Activated naive CD4-positive, alpha-beta T cell treated with anti-CD3 and anti-CD28 coated beads for 36 hours (primary cell): ENCODE results near the gene FNDC3A. TPM values are rescaled to one million over a fixed set of nuclear protein-coding genes. Genes with fewer than 3 reads are reported as not detected.

Source experiments
- CTCF ChIA-PET: fragments of 350-600 bp; sonication (Branson Sonifier 250); formaldehyde crosslinking; loops from one replicate; lab custom pipeline; 2021; ENCODE audit warnings: antibody characterized with exemption; lab: Charles Lee
- DNase-seq: peaks from one replicate; pipeline ENCODE4 v3.0.0-alpha.2; 2020
- H3K27ac Mint-ChIP-seq: one replicate; pipeline ENCODE4 v1.8.0; 2021; ENCODE audit warnings: mild to moderate bottlenecking, mixed read lengths
- H3K27me3 Mint-ChIP-seq: one replicate; pipeline ENCODE4 v1.8.0; 2021; ENCODE audit warnings: low read depth, mixed read lengths
- H3K36me3 Mint-ChIP-seq: one replicate; pipeline ENCODE4 v1.8.0; 2021; ENCODE audit warnings: low read depth, mixed read lengths
- H3K4me1 Mint-ChIP-seq: one replicate; pipeline ENCODE4 v1.8.0; 2021; ENCODE audit warnings: low read depth, mixed read lengths
- H3K4me3 Mint-ChIP-seq: one replicate; pipeline ENCODE4 v1.8.0; 2021; ENCODE audit warnings: mild to moderate bottlenecking, moderate library complexity, mixed read lengths
- H3K9me3 Mint-ChIP-seq: one replicate; pipeline ENCODE4 v1.8.0; 2021; ENCODE audit warnings: mixed read lengths
- intact Hi-C: fragments of 100-400 bp; cut with micrococcal nuclease; formaldehyde crosslinking; loops from one replicate; pipeline ENCODE4 v1.15.1; 2023
- total RNA-seq, 2 experiments: library from RNA; stranded (reverse); gene quantifications; one replicate each; pipeline ENCODE4 v1.2.3, GENCODE V29; 2021

Gene FNDC3A, protein sequence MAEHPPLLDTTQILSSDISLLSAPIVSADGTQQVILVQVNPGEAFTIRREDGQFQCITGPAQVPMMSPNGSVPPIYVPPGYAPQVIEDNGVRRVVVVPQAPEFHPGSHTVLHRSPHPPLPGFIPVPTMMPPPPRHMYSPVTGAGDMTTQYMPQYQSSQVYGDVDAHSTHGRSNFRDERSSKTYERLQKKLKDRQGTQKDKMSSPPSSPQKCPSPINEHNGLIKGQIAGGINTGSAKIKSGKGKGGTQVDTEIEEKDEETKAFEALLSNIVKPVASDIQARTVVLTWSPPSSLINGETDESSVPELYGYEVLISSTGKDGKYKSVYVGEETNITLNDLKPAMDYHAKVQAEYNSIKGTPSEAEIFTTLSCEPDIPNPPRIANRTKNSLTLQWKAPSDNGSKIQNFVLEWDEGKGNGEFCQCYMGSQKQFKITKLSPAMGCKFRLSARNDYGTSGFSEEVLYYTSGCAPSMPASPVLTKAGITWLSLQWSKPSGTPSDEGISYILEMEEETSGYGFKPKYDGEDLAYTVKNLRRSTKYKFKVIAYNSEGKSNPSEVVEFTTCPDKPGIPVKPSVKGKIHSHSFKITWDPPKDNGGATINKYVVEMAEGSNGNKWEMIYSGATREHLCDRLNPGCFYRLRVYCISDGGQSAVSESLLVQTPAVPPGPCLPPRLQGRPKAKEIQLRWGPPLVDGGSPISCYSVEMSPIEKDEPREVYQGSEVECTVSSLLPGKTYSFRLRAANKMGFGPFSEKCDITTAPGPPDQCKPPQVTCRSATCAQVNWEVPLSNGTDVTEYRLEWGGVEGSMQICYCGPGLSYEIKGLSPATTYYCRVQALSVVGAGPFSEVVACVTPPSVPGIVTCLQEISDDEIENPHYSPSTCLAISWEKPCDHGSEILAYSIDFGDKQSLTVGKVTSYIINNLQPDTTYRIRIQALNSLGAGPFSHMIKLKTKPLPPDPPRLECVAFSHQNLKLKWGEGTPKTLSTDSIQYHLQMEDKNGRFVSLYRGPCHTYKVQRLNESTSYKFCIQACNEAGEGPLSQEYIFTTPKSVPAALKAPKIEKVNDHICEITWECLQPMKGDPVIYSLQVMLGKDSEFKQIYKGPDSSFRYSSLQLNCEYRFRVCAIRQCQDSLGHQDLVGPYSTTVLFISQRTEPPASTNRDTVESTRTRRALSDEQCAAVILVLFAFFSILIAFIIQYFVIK
- 10 to 100 TPM; 17.1 to 18.3 TPM for total RNA-seq

DNA sequence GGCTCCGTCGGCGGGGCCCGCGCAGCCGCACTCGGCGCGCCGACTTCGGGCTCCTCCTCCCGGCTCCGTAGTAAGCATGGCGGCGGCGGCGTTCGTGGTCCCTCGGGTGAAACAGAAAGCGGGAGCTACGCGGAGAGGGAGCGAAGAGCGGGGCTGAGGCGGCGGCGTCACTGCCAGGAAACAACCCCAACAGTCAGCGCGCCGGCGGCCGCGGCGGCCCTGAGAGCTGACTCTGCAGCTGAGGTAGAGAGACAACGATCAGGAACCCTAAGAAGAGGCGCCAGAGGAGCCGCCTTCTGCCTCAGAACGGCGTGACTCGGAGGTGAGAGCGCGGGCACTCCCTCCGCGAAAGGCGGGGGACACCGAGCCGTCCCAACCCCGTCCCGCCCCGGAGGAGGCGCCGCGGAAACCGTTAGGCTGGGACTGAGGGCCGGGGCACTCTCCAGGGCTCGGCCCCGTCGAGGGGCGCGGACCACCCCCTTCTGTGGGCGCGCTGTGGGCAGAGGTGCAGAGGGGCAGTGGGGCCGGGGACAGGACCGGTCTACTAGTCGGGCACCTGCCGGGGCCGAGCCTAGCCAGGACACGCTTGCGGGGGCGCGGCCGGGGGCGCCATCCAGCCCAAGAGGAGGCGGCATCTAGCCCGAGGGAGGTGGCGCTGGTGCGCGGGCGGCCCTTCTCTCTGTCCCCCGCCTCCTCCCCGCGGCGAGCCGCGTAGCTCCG is at the start of gene FNDC3A:
Gene FNDC3A, plus strand, starts transcription at position 57 of the 720 bp plus-strand sequence. CDS start 30,279 bp downstream, outside the sequence.
- peaks cover 4% of the 10 kb centered on the region for H3K27me3 Mint-ChIP-seq
- CTCF ChIA-PET: interaction anchor here (0.6 kb wide), 1 partner anchor 65 kb away, joined by 3 read pairs; no protein-coding TSS in a partner anchor
- intact Hi-C loops: loop anchor here (1.0 to 5.0 kb wide), 18 partner anchors 19 to 939 kb away; partner anchors contain the start of genes CAB39L, CDADC1, CYSLTR2 and KPNA3
- peaks cover 28% of the 10 kb centered on the region for H3K9me3 Mint-ChIP-seq
- peaks cover 31% of the 10 kb centered on the region for H3K4me1 Mint-ChIP-seq
- peak within 1 kb of the TSS; percentile 98 for H3K27ac Mint-ChIP-seq
- H3K4me3 Mint-ChIP-seq: peak within 1 kb of the TSS; percentile 96
- DNase-seq: peak; percentile 89
- peaks cover 29% of the 10 kb centered on the region for H3K36me3 Mint-ChIP-seq

DNA sequence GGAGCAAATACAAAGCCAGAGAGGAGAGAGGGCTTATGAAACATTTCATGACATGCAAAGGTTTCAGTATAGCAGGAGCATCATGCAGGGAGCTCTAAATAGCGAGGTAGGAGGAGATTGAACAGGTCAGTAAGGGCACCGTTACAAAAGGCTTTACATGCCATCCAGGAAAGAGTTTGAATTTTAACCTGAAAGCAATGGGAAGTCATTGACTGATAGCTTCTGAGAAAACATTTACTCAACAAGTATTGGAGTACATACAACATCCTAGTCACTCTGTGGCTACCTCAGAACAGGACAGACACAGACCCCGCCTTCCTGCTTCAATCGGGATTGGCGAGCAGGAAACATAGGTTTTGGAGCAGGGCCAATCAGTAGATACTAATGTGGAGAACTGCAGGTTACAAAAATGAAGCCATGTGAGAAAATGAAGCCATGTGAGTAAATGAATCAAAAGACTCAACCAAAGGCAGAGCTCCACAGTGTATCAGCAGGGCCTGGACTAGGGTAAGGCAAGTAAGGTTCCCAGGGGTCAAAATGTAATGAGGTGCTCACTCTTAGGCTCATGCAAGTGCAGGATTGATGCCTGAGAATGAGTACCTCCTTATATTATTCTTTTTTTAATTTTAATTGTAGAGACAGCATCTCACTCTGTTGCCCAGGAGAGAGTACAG is 46.8 kb upstream of the FNDC3A start:
- Mint-ChIP-seq H3K36me3 (no peaks in the 10 kb centered on the region), H3K4me1 (no peaks in the 10 kb centered on the region), H3K27ac (no peak overlapping the region), H3K9me3 (no peaks in the 10 kb centered on the region), H3K4me3 (no peak overlapping the region), H3K27me3 (peaks cover 5% of the 10 kb centered on the region)
- CTCF ChIA-PET: no interaction called here
- DNase-seq: no peak
- intact Hi-C loops: no loop called here

DNA sequence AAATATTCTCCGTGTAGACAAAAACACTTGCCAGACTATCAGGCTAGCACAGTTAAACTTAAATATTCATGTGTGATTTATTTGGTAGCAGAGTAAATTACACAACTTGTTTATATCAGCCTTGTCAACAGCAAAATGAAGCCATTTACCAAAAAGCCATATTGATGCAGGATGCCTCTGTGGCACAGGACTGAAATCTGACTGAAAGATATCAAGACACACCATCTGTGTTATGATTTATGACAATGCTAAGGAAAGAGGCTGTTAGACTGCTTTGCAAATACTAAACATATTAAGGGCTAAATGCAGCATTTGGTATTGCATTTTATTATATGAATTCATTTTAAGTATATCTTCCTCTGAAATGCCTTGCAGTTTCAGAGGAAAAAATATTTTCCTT is 44.8 kb upstream of the FNDC3A start:
- no peaks in the 10 kb centered on the region for H3K9me3 Mint-ChIP-seq
- intact Hi-C loops: no loop called here
- no peak overlapping the region for H3K27ac Mint-ChIP-seq
- H3K27me3 Mint-ChIP-seq: peaks cover 5% of the 10 kb centered on the region
- H3K4me3 Mint-ChIP-seq: no peak overlapping the region
- CTCF ChIA-PET: no interaction called here
- no peak for DNase-seq
- H3K36me3 Mint-ChIP-seq: no peaks in the 10 kb centered on the region
- H3K4me1 Mint-ChIP-seq: no peaks in the 10 kb centered on the region

DNA sequence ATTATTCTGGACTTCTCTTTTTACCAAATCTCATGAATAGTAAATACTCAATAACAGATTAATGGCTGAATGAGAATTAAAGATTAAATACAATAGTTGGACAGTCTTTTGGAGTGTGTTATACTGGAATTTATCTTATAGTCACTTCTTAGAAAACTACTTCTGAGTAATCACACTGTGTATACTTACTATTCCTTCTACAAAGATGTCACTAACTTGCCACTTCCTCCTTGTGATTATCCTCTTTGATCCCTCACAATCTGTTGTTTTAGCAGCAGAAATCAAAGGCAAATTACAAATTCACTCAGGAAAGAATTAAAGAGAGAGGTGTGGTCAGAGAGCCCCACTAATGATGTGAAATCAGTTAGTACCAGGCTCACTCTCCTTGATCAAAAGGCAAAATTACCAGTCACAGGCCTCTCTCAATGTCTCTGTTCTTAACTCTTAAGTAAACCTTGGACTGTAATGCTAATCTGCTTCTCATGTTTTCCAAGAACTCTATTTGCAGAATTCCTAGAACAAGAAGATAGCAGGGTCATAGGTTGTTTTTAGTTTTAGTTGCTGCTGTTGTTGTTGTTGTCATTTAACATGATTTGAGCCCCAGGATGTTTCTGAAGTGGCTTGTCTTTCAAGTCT is 37.3 kb upstream of the FNDC3A start:
- Mint-ChIP-seq H3K27me3 (no peaks in the 10 kb centered on the region), H3K36me3 (no peaks in the 10 kb centered on the region), H3K27ac (no peak overlapping the region), H3K4me3 (no peak overlapping the region), H3K9me3 (no peaks in the 10 kb centered on the region), H3K4me1 (peaks cover 10% of the 10 kb centered on the region)
- intact Hi-C loops: no loop called here
- CTCF ChIA-PET: no interaction called here
- DNase-seq: no peak

DNA sequence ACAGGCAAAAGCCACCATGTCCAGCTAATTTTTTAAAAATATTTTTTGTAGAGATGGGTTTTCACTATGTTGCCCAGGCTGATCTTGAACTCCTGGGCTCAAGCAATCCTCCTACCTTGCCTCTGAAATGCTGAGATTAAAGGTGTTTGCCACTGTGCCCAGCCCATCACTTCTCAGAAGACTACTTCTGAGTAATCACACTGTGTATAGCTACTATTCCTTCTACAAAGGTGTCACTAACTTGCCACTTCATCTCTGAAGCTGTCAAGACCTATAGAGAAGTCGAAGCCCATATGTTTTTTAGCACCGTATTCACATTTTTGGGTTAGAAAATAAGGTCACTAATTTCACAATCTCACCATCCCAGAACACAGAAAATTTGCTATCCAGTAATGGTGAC is 36.0 kb upstream of the FNDC3A start:
- CTCF ChIA-PET: no interaction called here
- Mint-ChIP-seq H3K4me1 (peaks cover 10% of the 10 kb centered on the region), H3K36me3 (no peaks in the 10 kb centered on the region), H3K9me3 (no peaks in the 10 kb centered on the region), H3K27ac (no peak overlapping the region), H3K4me3 (no peak overlapping the region), H3K27me3 (no peaks in the 10 kb centered on the region)
- intact Hi-C loops: no loop called here
- peak; percentile 14 for DNase-seq

DNA sequence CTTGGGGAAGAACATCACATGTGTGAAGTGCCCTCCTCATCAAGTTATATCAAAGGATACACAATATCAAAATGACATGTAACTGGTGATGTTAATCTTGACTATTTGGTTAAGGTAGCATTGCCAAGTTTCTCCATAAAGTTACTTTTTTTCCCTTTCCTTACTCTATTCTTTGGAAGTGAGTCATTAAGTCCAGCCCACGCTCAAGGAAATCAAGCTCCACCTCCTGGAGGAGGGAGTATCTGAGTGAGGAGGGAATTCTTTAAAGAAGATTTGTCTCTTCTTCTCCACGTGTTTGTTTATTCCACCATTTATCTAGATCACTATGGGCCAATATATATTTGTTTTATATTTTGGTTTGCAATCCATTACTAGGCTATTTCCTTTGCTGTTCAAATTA is 33.6 kb upstream of the FNDC3A start:
- no peak overlapping the region for H3K4me3 Mint-ChIP-seq
- H3K9me3 Mint-ChIP-seq: no peaks in the 10 kb centered on the region
- H3K27me3 Mint-ChIP-seq: no peaks in the 10 kb centered on the region
- peaks cover 10% of the 10 kb centered on the region for H3K4me1 Mint-ChIP-seq
- H3K36me3 Mint-ChIP-seq: no peaks in the 10 kb centered on the region
- intact Hi-C loops: no loop called here
- CTCF ChIA-PET: no interaction called here
- DNase-seq: no peak
- no peak overlapping the region for H3K27ac Mint-ChIP-seq

DNA sequence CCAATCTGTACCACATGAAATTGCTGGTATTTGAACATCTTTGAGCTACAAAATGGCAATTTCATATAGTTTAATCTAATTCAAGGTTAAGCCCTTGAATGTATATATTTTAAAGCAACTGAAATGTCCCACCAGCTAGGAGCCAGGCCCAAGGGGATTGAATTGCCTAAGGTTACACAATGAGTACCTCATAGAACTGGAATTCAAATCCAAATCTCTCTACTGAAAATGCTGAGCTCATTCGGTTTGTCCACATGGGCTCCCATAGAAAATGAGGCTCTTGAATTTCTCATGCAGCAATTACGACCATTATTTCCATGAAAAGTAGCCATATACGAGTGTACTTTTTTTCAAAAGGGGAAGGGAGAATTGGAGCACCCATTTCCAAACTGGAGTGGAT is 31.5 kb upstream of the FNDC3A start:
- no peaks in the 10 kb centered on the region for H3K27me3 Mint-ChIP-seq
- intact Hi-C loops: no loop called here
- no peaks in the 10 kb centered on the region for H3K36me3 Mint-ChIP-seq
- DNase-seq: no peak
- no peak overlapping the region for H3K4me3 Mint-ChIP-seq
- H3K4me1 Mint-ChIP-seq: peaks cover 5% of the 10 kb centered on the region
- no peaks in the 10 kb centered on the region for H3K9me3 Mint-ChIP-seq
- no peak overlapping the region for H3K27ac Mint-ChIP-seq
- CTCF ChIA-PET: no interaction called here

DNA sequence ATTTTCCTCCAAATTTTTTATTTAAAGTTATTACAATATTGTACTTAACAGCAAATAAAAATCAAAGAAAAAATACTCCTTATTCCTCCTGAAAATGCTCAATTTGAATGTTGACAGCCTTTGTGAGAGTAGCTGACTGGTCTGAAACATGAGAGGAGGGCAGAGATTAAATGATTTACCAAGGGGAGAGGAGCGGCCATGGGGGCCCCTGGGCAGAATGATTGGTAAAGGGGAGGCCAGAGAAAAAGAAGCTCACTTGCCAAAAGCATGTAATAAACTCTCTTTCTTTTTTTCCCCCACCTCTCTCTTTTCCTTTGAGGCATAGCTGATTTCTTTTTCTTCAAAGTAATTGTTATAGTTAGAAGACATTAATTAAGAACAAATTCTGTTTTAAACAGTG is 30.1 kb upstream of the FNDC3A start:
- CTCF ChIA-PET: no interaction called here
- H3K9me3 Mint-ChIP-seq: no peaks in the 10 kb centered on the region
- intact Hi-C loops: no loop called here
- H3K27ac Mint-ChIP-seq: no peak overlapping the region
- no peak for DNase-seq
- H3K27me3 Mint-ChIP-seq: no peaks in the 10 kb centered on the region
- H3K4me1 Mint-ChIP-seq: no peaks in the 10 kb centered on the region
- H3K4me3 Mint-ChIP-seq: no peak overlapping the region
- H3K36me3 Mint-ChIP-seq: no peaks in the 10 kb centered on the region

DNA sequence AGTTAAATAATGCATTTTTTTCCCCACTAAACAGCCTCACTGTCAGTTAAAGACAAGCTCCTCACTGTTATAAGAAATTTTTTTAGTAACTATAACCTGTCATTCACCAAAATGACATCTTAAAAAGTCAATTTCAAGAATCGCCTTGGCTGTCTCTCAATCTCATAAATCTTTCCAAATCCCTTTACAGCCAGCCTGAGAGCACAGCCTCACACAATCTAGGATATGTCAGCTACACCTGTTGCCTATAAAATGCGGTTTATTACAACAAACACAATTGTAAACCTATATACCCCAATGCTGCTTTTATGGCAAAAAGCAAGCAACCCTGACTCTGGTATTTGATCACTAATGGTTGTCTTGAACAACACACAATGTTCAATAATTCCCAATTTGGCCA is 29.5 kb upstream of the FNDC3A start:
- H3K4me3 Mint-ChIP-seq: no peak overlapping the region
- no peaks in the 10 kb centered on the region for H3K4me1 Mint-ChIP-seq
- H3K27me3 Mint-ChIP-seq: no peaks in the 10 kb centered on the region
- CTCF ChIA-PET: no interaction called here
- DNase-seq: no peak
- intact Hi-C loops: no loop called here
- H3K27ac Mint-ChIP-seq: no peak overlapping the region
- H3K36me3 Mint-ChIP-seq: no peaks in the 10 kb centered on the region
- no peaks in the 10 kb centered on the region for H3K9me3 Mint-ChIP-seq

DNA sequence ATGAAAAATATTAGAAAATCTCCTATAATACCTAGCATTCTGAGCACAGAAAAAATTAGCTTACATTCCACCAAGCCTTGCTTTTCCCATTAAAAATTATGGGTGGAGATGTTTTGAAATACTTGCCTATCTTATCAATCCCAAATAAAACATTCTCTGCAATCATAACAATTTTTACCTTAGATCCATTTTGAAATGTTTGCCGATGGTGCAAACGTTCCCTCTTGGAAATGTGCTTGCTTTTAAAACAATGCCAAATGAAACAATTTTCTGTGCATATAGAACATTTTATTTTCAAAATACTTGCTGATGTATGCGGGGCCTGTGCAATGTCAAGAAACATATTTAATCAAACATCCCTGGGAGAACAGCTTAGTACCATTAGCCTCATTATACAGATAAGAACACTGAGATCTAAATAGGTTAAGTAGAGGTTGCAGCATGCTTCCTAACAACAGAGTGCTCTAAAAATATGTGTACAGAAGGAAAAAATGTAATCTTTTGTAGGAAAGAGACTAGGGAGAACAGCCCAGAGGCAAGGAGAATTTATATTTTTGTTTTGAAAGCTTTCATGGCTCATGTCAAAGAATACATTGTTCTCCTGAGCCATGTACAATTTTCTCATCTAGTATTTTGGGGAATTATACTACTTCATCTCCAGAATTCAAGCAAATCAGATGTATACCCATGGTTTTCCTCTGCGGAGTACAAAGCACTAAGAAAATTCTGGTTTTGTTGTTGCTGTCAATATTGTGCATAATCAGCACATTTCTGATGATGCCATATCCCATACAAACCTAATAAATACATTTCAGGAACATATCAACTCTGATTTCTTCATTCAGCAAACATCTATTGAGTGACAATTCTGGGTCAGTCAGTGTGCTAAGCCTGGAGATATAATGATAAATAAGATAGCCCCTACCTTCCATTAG is 25.9 kb upstream of the FNDC3A start:
- Mint-ChIP-seq H3K27ac (no peak overlapping the region), H3K27me3 (no peaks in the 10 kb centered on the region), H3K36me3 (no peaks in the 10 kb centered on the region), H3K4me3 (no peak overlapping the region), H3K4me1 (no peaks in the 10 kb centered on the region), H3K9me3 (no peaks in the 10 kb centered on the region)
- intact Hi-C loops: no loop called here
- DNase-seq: no peak
- CTCF ChIA-PET: no interaction called here
